Cardiac muscle cell (in vitro differentiated cells and primary cell): ENCODE data around the gene PILRB. TPM values are rescaled to one million over a fixed set of nuclear protein-coding genes. Genes with fewer than 3 reads are reported as not detected.
"Not testable (repeated sequence)": the region's sequence is repeated elsewhere in the genome, so short reads cannot be mapped to it uniquely, and the experiment has no call there.

Experiments
- DNase-seq, 2 donors: peaks; one replicate each; pipeline versions ENCODE4 v3.0.0 to v3.0.0-alpha.2; 2010 to 2017; ENCODE audit warnings: low read depth in 1 of 2, low spot score in 1 of 2
- H3K27ac ChIP-seq: fragments of 200-600 bp; sonication (generic); 2 replicates; pipeline ENCODE4 v1.5.1; 2016
- H3K27me3 ChIP-seq: fragments of 200-600 bp; sonication (generic); 2 replicates; pipeline ENCODE4 v1.6.0; 2016; ENCODE audit warnings: control low read depth
- H3K36me3 ChIP-seq: fragments of 200-600 bp; sonication (generic); 2 replicates; pipeline ENCODE4 v1.5.1; 2016; ENCODE audit warnings: control low read depth
- H3K4me1 ChIP-seq: fragments of 200-600 bp; sonication (generic); 2 replicates; pipeline ENCODE4 v1.8.1; 2017; ENCODE audit warnings: low read depth, mild to moderate bottlenecking, mixed run types
- H3K4me3 ChIP-seq: fragments of 200-600 bp; sonication (generic); 2 replicates; pipeline ENCODE4 v1.5.1; 2016; ENCODE audit warnings: mild to moderate bottlenecking
- H3K9me3 ChIP-seq: fragments of 200-600 bp; sonication (generic); 2 replicates; pipeline ENCODE4 v1.5.1; 2017; ENCODE audit warnings: low read depth, mild to moderate bottlenecking, control low read depth
- CTCF ChIP-seq: IDR thresholded peaks from 2 replicates; pipeline ENCODE4 v1.5.1; 2012; ENCODE audit warnings: low read depth, mild to moderate bottlenecking, low read length
- polyA plus RNA-seq: library from polyadenylated mRNA; unstranded; fragments of >200 nt; fragmentation: Nextera tagmentation; extraction: Ambion mirVana; gene quantifications from 2 replicates; pipeline ENCODE4 v1.2.1, GENCODE V29; 2016
- total RNA-seq: library from RNA; depleted of rRNA; stranded (reverse); fragments of >200 nt; gene quantifications from 2 replicates; pipeline ENCODE4 v1.2.3, GENCODE V29; 2016

PILRB gene
- total RNA-seq: 28.5 and 29.1 TPM in 2 replicates
- polyA plus RNA-seq: 29.2 and 31.0 TPM in 2 replicates

GRCh38 chr7:100358027-100358856, at the start of gene PILRB:
PILRB (plus strand) TSS chr7:100358117; CDS start chr7:100358303, 186 bp downstream.
- TF ChIP-seq CTCF: peak; percentile 7
- Histone ChIP-seq H3K4me3 (no peak within 1 kb of the TSS), H3K27me3 (no peaks in the 10 kb centered on the region), H3K4me1 (no peaks in the 10 kb centered on the region), H3K27ac (no peak within 1 kb of the TSS), H3K9me3 (no peaks in the 10 kb centered on the region), H3K36me3 (peaks cover 51% of the 10 kb centered on the region)
- DNase-seq: no peak

- not testable (repeated sequence) for DNase-seq, H3K4me3 ChIP-seq, H3K36me3 ChIP-seq, H3K9me3 ChIP-seq, H3K27me3 ChIP-seq, H3K4me1 ChIP-seq, H3K27ac ChIP-seq
These were observed 39.6 kb upstream of the PILRB start for GRCh38 chr7:100318329-100318728.

GRCh38 chr7:100321648-100322047, 36.3 kb upstream of the PILRB start:
- not testable (repeated sequence) for H3K27me3 ChIP-seq, H3K27ac ChIP-seq, H3K36me3 ChIP-seq, H3K4me3 ChIP-seq, H3K9me3 ChIP-seq, H3K4me1 ChIP-seq, DNase-seq

- not testable (repeated sequence) for H3K4me3 ChIP-seq, H3K9me3 ChIP-seq, H3K4me1 ChIP-seq, H3K27me3 ChIP-seq, H3K36me3 ChIP-seq, DNase-seq, H3K27ac ChIP-seq
These were observed 33.7 kb upstream of the PILRB start for GRCh38 chr7:100324194-100324593.

GRCh38 chr7:100325671-100326070, 32.2 kb upstream of the PILRB start:
- not testable (repeated sequence) for H3K9me3 ChIP-seq, H3K36me3 ChIP-seq, DNase-seq, H3K4me3 ChIP-seq, H3K27ac ChIP-seq, H3K27me3 ChIP-seq, H3K4me1 ChIP-seq

GRCh38 chr7:100326914-100327313, 31.0 kb upstream of the PILRB start:
- H3K36me3 ChIP-seq, DNase-seq, H3K4me3 ChIP-seq, H3K27me3 ChIP-seq, H3K9me3 ChIP-seq, H3K4me1 ChIP-seq, H3K27ac ChIP-seq: not testable (repeated sequence)

- Histone ChIP-seq H3K27ac (peak overlapping the region; percentile 94), H3K4me3 (peak overlapping the region; percentile 66)
- not testable (repeated sequence) for H3K36me3 ChIP-seq, H3K27me3 ChIP-seq, H3K4me1 ChIP-seq, H3K9me3 ChIP-seq
- peak; percentile 93 to 94 for DNase-seq
These were observed 22.1 kb upstream of the PILRB start for GRCh38 chr7:100335566-100336466.

GRCh38 chr7:100338083-100338696, 19.7 kb upstream of the PILRB start:
- not testable (repeated sequence) for H3K9me3 ChIP-seq, H3K27ac ChIP-seq, H3K27me3 ChIP-seq, DNase-seq, H3K4me3 ChIP-seq, H3K4me1 ChIP-seq, H3K36me3 ChIP-seq

GRCh38 chr7:100341286-100341685, 16.6 kb upstream of the PILRB start:
- H3K4me1 ChIP-seq, H3K9me3 ChIP-seq, DNase-seq, H3K27me3 ChIP-seq, H3K4me3 ChIP-seq: not testable (repeated sequence)
- Histone ChIP-seq H3K36me3 (peaks cover 15% of the 10 kb centered on the region), H3K27ac (peak overlapping the region; percentile 23)
